ENCODE measurements around the gene TSEN54.

The TSEN54 gene

GRCh38 chr17:75558666-75559530 lies 42.6 kb downstream of the TSEN54 start:
- H3K4me3 ChIP-seq (ENCODE audit: low read depth, low read length): no peak overlapping the region

GRCh38 chr17:75559958-75560533 lies 43.7 kb downstream of the TSEN54 start:
- H3K4me3 ChIP-seq (ENCODE audit: low read depth, low read length): no peak overlapping the region
- no peak for DNase-seq (ENCODE audit: low read depth)
- no peak for TF ChIP-seq CTCF (IDR thresholded peaks at IDR 0.05; ENCODE audit: insufficient read depth, low read depth, low read length, missing control alignments)

More at GRCh38 chr17:75558666-75559530, 42.6 kb downstream of the TSEN54 start:
- no peak for TF ChIP-seq CTCF (IDR thresholded peaks at IDR 0.05; ENCODE audit: insufficient read depth, low read depth, low read length, missing control alignments)
- no peak for DNase-seq (ENCODE audit: low read depth)

GRCh38 chr17:75561927-75562603 lies 45.7 kb downstream of the TSEN54 start:
- no peak for DNase-seq (ENCODE audit: low read depth)
- H3K4me3 ChIP-seq (ENCODE audit: low read depth, low read length): no peak overlapping the region
- no peak for TF ChIP-seq CTCF (IDR thresholded peaks at IDR 0.05; ENCODE audit: insufficient read depth, low read depth, low read length, missing control alignments)

GRCh38 chr17:75563063-75563758 lies 46.9 kb downstream of the TSEN54 start:
- DNase-seq (ENCODE audit: low read depth): no peak
- no peak for TF ChIP-seq CTCF (IDR thresholded peaks at IDR 0.05; ENCODE audit: insufficient read depth, low read depth, low read length, missing control alignments)
- no peak overlapping the region for H3K4me3 ChIP-seq (ENCODE audit: low read depth, low read length)

GRCh38 chr17:75564195-75564594 lies 47.9 kb downstream of the TSEN54 start:
- no peak for TF ChIP-seq CTCF (IDR thresholded peaks at IDR 0.05; ENCODE audit: insufficient read depth, low read depth, low read length, missing control alignments)
- no peak overlapping the region for H3K4me3 ChIP-seq (ENCODE audit: low read depth, low read length)
- no peak for DNase-seq (ENCODE audit: low read depth)

- DNase-seq (ENCODE audit: low read depth): no peak
- no peak overlapping the region for H3K4me3 ChIP-seq (ENCODE audit: low read depth, low read length)
- no peak for TF ChIP-seq CTCF (IDR thresholded peaks at IDR 0.05; ENCODE audit: insufficient read depth, low read depth, low read length, missing control alignments)
Observed at GRCh38 chr17:75565066-75565465, 48.7 kb downstream of the TSEN54 start.
